Activated CD8-positive, alpha-beta T cell treated with anti-CD3 and anti-CD28 coated beads for 36 hours (primary cell): Measurements from ENCODE around the gene ATP2B2. TPM values are rescaled to one million over a fixed set of nuclear protein-coding genes. Genes with fewer than 3 reads are reported as not detected.

Experiments used
- ATAC-seq: fragments of 200-7000 bp; cut with Tn5 transposase; one replicate; pipeline ENCODE4 v1.10.0; 2021; ENCODE audit warnings: mild to moderate bottlenecking, moderate library complexity
- CTCF ChIA-PET: fragments of 350-600 bp; sonication (Branson Sonifier 250); formaldehyde crosslinking; loops from one replicate; lab custom pipeline; 2021; ENCODE audit warnings: antibody characterized with exemption; lab: Charles Lee
- POLR2A ChIA-PET: fragments of 350-600 bp; sonication (Branson Sonifier 250); formaldehyde crosslinking; loops from one replicate; lab custom pipeline; 2021; ENCODE audit warnings: antibody characterized with exemption; lab: Charles Lee
- DNase-seq: peaks from one replicate; pipeline ENCODE4 v3.0.0-alpha.2; 2020
- H3K27ac Mint-ChIP-seq: one replicate; pipeline ENCODE4 v1.8.0; 2021; ENCODE audit warnings: mild to moderate bottlenecking, mixed read lengths
- H3K27me3 Mint-ChIP-seq: one replicate; pipeline ENCODE4 v1.8.0; 2021; ENCODE audit warnings: mixed read lengths
- H3K36me3 Mint-ChIP-seq: one replicate; pipeline ENCODE4 v1.8.0; 2021; ENCODE audit warnings: low read depth, mixed read lengths
- H3K4me1 Mint-ChIP-seq: one replicate; pipeline ENCODE4 v1.8.0; 2021; ENCODE audit warnings: low read depth, mixed read lengths
- H3K4me3 Mint-ChIP-seq: one replicate; pipeline ENCODE4 v1.8.0; 2021; ENCODE audit warnings: mild to moderate bottlenecking, moderate library complexity, mixed read lengths
- H3K9me3 Mint-ChIP-seq: one replicate; pipeline ENCODE4 v1.8.0; 2021; ENCODE audit warnings: mixed read lengths
- intact Hi-C: fragments of 100-400 bp; cut with micrococcal nuclease; formaldehyde crosslinking; loops from one replicate; pipeline ENCODE4 v1.10.0; 2022
- total RNA-seq, 2 experiments: library from RNA; stranded (reverse); gene quantifications; one replicate each; pipeline ENCODE4 v1.2.3, GENCODE V29; 2021
- TF ChIP-seq, protein P1 (sequence below): fragments of 200-600 bp; IDR thresholded peaks from one replicate; pipeline ENCODE4 v1.8.0; 2022; ENCODE audit warnings: antibody characterized with exemption, mild to moderate bottlenecking

The ATP2B2 gene
- total RNA-seq, 2 experiments from 2014 or later = not detected

DNA sequence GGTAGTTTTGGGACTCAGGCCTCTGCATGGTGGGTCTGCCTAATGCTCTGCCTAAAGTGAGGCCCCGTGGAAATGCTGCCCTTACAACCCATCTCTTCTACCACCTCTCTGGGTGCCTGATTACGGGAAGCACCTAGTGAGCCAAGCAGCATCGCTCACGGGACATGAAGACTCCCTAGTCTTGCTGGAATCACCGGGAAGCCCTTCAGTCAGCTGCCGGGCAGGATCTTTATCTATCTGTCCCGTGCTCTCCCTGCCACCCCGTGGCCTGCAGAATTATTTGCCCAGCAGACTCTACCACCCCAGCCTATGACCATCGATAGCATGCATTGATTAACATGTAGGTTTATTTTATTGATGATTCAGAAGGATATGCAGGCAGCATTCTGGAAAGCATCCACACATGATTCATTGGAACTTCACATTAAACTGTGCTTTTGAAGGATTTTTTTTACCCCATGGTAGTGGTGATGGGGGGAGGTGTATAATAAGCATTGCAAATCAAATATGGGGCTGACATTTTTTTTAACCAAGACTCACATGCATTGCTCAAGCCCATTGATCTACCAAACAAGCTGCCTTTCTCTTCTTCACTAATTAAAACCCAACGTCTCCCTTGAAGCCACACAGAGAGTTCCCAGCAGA, 63.1 kb downstream of the ATP2B2 start:
- H3K27ac Mint-ChIP-seq = no peak overlapping the region
- TF ChIP-seq, protein P1, sequence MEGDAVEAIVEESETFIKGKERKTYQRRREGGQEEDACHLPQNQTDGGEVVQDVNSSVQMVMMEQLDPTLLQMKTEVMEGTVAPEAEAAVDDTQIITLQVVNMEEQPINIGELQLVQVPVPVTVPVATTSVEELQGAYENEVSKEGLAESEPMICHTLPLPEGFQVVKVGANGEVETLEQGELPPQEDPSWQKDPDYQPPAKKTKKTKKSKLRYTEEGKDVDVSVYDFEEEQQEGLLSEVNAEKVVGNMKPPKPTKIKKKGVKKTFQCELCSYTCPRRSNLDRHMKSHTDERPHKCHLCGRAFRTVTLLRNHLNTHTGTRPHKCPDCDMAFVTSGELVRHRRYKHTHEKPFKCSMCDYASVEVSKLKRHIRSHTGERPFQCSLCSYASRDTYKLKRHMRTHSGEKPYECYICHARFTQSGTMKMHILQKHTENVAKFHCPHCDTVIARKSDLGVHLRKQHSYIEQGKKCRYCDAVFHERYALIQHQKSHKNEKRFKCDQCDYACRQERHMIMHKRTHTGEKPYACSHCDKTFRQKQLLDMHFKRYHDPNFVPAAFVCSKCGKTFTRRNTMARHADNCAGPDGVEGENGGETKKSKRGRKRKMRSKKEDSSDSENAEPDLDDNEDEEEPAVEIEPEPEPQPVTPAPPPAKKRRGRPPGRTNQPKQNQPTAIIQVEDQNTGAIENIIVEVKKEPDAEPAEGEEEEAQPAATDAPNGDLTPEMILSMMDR = no peak
- no peak for ATAC-seq
- no peaks in the 10 kb centered on the region for H3K36me3 Mint-ChIP-seq
- H3K4me3 Mint-ChIP-seq = no peak overlapping the region
- intact Hi-C loops = no loop called here
- H3K4me1 Mint-ChIP-seq = peaks cover 14% of the 10 kb centered on the region
- DNase-seq = no peak
- peaks cover 2% of the 10 kb centered on the region for H3K27me3 Mint-ChIP-seq
- H3K9me3 Mint-ChIP-seq = no peaks in the 10 kb centered on the region
- ChIA-PET CTCF (no interaction called here), POLR2A (no interaction called here)

DNA sequence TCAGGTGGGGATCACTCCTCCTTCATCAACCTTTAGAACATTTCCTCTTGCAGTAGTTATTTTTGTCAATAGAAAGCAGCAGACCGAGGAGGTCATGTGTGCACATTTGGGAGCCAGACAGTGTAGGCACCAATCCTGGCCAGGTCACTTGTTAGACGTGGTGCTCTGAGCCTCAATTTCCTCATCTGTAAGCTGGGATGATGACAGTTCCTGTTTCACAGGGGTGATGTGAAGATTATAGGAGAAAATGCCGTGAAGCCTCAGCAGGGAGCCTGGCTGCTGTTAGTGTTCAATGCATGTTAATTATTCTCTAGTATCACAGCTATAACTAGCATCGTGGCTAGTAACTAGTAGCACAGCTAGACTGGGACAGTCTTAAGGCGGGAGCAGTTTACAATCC, 64.7 kb downstream of the ATP2B2 start:
- TF ChIP-seq, protein P1 = no peak
- intact Hi-C loops = no loop called here
- POLR2A ChIA-PET = no interaction called here
- H3K4me3 Mint-ChIP-seq = no peak overlapping the region
- no peaks in the 10 kb centered on the region for H3K36me3 Mint-ChIP-seq
- CTCF ChIA-PET = no interaction called here
- peaks cover 2% of the 10 kb centered on the region for H3K27me3 Mint-ChIP-seq
- no peak for DNase-seq
- peaks cover 26% of the 10 kb centered on the region for H3K4me1 Mint-ChIP-seq
- H3K27ac Mint-ChIP-seq = no peak overlapping the region
- no peaks in the 10 kb centered on the region for H3K9me3 Mint-ChIP-seq
- ATAC-seq = no peak

DNA sequence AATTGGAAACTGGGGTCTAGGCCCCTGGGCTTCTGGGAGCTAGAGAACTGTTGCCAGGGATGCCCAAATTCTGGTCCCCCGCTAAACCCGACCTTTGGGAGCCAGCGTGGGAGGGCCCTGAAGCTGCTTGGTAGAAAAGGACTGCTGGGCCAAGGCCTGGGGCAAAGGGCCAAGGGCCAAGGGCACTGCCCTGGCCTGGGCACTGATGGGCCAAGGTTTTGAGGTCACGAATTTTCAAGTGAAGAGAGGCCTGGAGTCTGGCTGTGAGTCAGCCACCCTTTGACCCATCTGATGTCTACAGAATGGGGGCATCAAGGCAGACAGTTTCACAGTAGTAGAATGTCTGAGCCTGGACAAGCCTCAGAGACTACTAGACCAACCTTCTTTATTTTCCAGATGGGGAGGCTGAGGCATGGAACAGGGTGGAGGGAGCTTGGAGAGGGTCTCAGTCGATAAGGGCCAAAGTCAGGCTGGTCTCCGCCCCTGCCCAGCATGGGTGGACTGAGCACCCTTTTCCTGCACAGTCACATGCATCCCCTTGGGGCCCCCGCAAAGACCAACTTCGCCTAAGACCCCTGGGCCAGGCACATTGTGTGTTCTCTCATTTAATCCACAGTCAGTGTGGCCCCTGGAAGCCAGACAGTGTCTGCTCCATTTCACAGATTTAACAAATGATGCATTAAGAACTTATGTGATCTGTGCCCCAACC, 66.3 kb downstream of the ATP2B2 start:
- TF ChIP-seq, protein P1 = no peak
- Mint-ChIP-seq H3K4me3 (no peak overlapping the region), H3K27me3 (no peaks in the 10 kb centered on the region), H3K36me3 (no peaks in the 10 kb centered on the region), H3K9me3 (no peaks in the 10 kb centered on the region), H3K27ac (no peak overlapping the region), H3K4me1 (peaks cover 27% of the 10 kb centered on the region)
- intact Hi-C loops = no loop called here
- ChIA-PET CTCF (no interaction called here), POLR2A (no interaction called here)
- ATAC-seq = no peak
- DNase-seq = no peak

DNA sequence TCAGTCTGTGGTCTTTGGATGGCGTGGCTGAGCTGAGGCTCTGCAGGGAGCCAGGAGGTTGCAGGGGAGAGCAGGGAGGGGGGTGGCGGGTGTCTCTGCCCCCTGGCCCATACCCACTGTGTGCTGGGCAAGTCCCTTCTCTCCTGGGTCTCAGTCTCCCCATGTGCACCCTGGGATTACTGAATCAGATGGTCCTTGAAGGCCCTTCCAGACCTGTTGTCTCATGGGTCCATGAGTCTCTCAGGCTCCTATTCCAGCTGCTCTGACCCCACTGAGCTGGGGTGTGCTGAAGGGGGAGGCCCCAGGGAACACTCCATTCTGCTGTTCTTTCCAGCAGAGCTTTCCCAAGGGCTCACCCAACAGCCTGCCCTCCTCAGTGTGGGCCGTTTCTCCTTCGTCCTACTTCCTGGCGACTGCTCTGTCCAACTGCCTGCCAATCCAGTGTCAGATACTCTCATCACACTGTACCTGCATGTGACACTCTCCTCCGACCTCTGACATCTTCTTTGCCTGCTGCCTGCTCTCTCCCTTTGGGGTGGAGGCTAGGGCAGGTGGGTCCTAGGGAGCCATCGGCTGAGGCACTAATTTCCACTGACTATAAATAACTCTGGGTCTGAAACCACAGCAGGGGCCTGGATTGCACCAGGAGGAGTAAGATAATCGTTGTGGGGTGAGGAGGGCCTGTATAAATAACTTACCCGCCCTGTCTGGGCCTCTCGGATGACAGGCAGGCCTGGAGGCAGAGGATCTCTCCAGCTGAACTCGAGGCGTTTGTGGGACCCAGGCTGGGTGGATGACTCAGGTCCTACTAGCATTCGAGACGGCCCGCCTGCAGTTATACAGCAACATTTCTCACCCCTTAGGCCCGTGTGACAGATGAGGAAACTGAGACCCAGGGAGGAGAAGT, 67.1 kb downstream of the ATP2B2 start:
- peaks cover 29% of the 10 kb centered on the region for H3K4me1 Mint-ChIP-seq
- ATAC-seq (peak; percentile 17), DNase-seq (peak; percentile 42)
- no peaks in the 10 kb centered on the region for H3K27me3 Mint-ChIP-seq
- H3K9me3 Mint-ChIP-seq = no peaks in the 10 kb centered on the region
- ChIA-PET CTCF (interaction anchor here (1.2 kb wide), 1 partner anchor 117 kb away, joined by 4 read pairs; the partner anchor contains the start of gene SEC13), POLR2A (no interaction called here)
- no peak overlapping the region for H3K27ac Mint-ChIP-seq
- H3K4me3 Mint-ChIP-seq = no peak overlapping the region
- TF ChIP-seq, protein P1 = no peak
- no peaks in the 10 kb centered on the region for H3K36me3 Mint-ChIP-seq
- intact Hi-C loops = no loop called here
